Neural progenitor cell (in vitro differentiated cells): ENCODE measurements around the gene CSRP1.

Experiments used
- EZH2phosphoT487 ChIP-seq: fragments of 200-600 bp; sonication (generic); IDR thresholded peaks from 2 replicates; pipeline ENCODE4 v1.6.1; 2017; ENCODE audit warnings: antibody characterized with exemption
- TF ChIP-seq, protein P1 (sequence below): fragments of 200-600 bp; sonication (generic); IDR thresholded peaks from 2 replicates; pipeline ENCODE4 v1.5.1; 2017; ENCODE audit warnings: antibody characterized with exemption, mild to moderate bottlenecking

DNA sequence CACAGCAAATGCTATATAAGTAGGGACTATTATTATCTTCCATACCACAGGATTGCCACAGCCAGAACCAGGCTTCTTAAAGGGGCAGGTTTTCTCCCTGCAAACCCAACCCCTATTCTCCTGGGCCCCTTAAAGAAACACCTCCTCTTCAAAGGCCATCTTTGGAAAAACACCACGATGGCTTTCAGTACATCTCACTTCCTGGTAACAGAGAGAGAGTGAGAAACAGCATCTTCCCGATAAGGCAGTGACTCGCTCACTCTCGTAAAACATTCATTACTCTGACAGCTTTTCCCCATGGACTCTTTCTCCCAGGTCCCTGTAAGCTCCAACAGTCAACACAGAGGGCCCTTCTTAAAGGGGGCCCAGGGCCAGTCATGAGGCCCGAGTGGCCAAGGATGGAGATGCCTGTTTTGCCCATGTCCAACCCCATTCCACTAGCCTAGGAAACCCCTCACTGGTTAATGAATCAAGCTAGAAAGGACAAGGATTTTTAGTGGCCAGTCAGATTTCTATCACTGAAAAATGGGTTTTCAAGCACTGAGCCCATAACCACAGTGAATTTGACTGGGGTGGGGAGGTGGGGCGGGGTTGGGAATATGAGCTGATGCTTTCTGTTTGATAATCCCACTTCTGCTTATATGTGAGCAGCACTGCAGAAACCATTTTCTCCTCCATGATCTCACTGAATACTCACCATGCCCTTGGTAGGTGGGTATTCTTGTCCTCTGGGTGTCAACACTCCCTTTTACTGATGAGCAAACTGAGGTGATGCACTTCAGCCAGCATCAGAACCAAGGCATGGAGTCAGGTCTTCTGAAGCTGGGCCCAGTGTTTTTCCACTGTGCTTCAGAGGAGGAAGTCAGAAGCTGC lies 28.4 kb upstream of the CSRP1 start:
- TF ChIP-seq, protein P1, sequence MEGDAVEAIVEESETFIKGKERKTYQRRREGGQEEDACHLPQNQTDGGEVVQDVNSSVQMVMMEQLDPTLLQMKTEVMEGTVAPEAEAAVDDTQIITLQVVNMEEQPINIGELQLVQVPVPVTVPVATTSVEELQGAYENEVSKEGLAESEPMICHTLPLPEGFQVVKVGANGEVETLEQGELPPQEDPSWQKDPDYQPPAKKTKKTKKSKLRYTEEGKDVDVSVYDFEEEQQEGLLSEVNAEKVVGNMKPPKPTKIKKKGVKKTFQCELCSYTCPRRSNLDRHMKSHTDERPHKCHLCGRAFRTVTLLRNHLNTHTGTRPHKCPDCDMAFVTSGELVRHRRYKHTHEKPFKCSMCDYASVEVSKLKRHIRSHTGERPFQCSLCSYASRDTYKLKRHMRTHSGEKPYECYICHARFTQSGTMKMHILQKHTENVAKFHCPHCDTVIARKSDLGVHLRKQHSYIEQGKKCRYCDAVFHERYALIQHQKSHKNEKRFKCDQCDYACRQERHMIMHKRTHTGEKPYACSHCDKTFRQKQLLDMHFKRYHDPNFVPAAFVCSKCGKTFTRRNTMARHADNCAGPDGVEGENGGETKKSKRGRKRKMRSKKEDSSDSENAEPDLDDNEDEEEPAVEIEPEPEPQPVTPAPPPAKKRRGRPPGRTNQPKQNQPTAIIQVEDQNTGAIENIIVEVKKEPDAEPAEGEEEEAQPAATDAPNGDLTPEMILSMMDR = no peak
- TF ChIP-seq EZH2phosphoT487 = no peak
